Natural killer cell (primary cell): ENCODE data around the gene HS6ST3. TPM values are rescaled to one million over a fixed set of nuclear protein-coding genes. Genes with fewer than 3 reads are reported as not detected.

Source experiments
- ATAC-seq, 3 donors: fragments of 150-1000 bp in 2 of 3; fragments of 200-7000 bp in 1 of 3; cut with Tn5 transposase; 1 replicate in 1 of 3; 2 replicates in 2 of 3; pipeline ENCODE4 v1.10.0; 2021; ENCODE audit warnings: mild to moderate bottlenecking in 2 of 3, moderate library complexity in 2 of 3
- DNase-seq, 2 donors: peaks; one replicate each; pipeline versions ENCODE4 v3.0.0 to v3.0.0-alpha.2; 2013 to 2021; ENCODE audit warnings: mixed read lengths in 1 of 2
- H3K27ac ChIP-seq: one replicate; pipeline ENCODE4 v1.5.1; 2013; ENCODE audit warnings: mild to moderate bottlenecking, low read length
- H3K27me3 ChIP-seq: one replicate; pipeline ENCODE4 v1.6.1; 2013; ENCODE audit warnings: low read length; ENCODE audit not compliant: control insufficient read depth, insufficient read depth
- H3K36me3 ChIP-seq: one replicate; pipeline ENCODE4 v1.6.1; 2013; ENCODE audit warnings: low read length; ENCODE audit not compliant: control insufficient read depth, insufficient read depth
- H3K4me1 ChIP-seq: one replicate; pipeline ENCODE4 v1.6.1; 2013; ENCODE audit warnings: low read length; ENCODE audit not compliant: control insufficient read depth, insufficient read depth
- H3K4me3 ChIP-seq: one replicate; pipeline ENCODE4 v1.5.1; 2013; ENCODE audit warnings: low read length
- H3K9me3 ChIP-seq: one replicate; pipeline ENCODE4 v1.6.1; 2013; ENCODE audit warnings: low read length; ENCODE audit not compliant: control insufficient read depth, insufficient read depth
- H3K27ac Mint-ChIP-seq, 2 donors: one replicate each; pipeline ENCODE4 v1.8.0; 2022; ENCODE audit warnings: mild to moderate bottlenecking in 2 of 2, mixed read lengths in 2 of 2, moderate library complexity in 1 of 2
- H3K27me3 Mint-ChIP-seq, 2 donors: one replicate each; pipeline ENCODE4 v1.8.0; 2022; ENCODE audit warnings: low read depth in 2 of 2, mixed read lengths in 2 of 2
- H3K36me3 Mint-ChIP-seq: one replicate; pipeline ENCODE4 v1.8.0; 2022; ENCODE audit warnings: mixed read lengths
- H3K4me1 Mint-ChIP-seq, 2 donors: one replicate each; pipeline ENCODE4 v1.8.0; 2022; ENCODE audit warnings: mixed read lengths in 2 of 2
- H3K4me3 Mint-ChIP-seq: one replicate; pipeline ENCODE4 v1.8.0; 2022; ENCODE audit warnings: mild to moderate bottlenecking, moderate library complexity, mixed read lengths
- H3K9me3 Mint-ChIP-seq, 2 donors: one replicate each; pipeline ENCODE4 v1.8.0; 2022; ENCODE audit warnings: mixed read lengths in 2 of 2
- WGBS: methylation state at CpG from one replicate; pipeline ENCODE4 v1.1.7; 2013; ENCODE audit warnings: missing lambda C conversion rate; ENCODE audit not compliant: insufficient coverage; 5-methylcytosine and 5-hydroxymethylcytosine counted together
- intact Hi-C: fragments of 100-400 bp; cut with micrococcal nuclease; formaldehyde crosslinking; loops from one replicate; pipeline ENCODE4 v1.14.2; 2022
- total RNA-seq, 4 donors: library from RNA; stranded (reverse); fragments of 120-200 nt in 1 of 4; gene quantifications; one replicate each; pipeline versions ENCODE4 v1.2.3 to v1.2.4, GENCODE V29; 2013 to 2022
- TF ChIP-seq, protein P1 (sequence below): fragments of 200-600 bp; IDR thresholded peaks from one replicate; pipeline ENCODE4 v1.8.0; 2022; ENCODE audit warnings: antibody characterized with exemption

The HS6ST3 gene
- total RNA-seq, 3 donors from 2014 or later (not counting 1 experiment from before 2014, with no cell fraction given) = not detected

DNA sequence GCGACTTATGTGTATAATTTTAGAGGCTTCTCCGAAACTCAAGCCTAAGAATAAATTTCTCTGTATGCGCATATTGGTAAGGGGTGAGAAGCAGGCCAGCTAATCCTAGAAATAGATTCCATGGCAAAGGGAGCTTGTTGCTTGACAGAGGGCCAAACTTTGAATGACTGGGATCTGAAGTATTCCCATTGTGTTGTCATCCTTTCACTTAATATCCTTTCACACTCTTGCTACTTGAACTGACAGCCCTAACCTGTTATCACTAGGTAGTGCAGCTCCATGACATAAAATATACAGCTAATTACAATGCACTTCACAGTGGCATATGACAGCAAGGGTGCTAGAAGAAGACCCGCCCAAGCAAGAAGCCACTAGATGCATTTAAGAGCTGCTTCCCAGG is 594.6 kb downstream of the HS6ST3 start:
- TF ChIP-seq, protein P1, sequence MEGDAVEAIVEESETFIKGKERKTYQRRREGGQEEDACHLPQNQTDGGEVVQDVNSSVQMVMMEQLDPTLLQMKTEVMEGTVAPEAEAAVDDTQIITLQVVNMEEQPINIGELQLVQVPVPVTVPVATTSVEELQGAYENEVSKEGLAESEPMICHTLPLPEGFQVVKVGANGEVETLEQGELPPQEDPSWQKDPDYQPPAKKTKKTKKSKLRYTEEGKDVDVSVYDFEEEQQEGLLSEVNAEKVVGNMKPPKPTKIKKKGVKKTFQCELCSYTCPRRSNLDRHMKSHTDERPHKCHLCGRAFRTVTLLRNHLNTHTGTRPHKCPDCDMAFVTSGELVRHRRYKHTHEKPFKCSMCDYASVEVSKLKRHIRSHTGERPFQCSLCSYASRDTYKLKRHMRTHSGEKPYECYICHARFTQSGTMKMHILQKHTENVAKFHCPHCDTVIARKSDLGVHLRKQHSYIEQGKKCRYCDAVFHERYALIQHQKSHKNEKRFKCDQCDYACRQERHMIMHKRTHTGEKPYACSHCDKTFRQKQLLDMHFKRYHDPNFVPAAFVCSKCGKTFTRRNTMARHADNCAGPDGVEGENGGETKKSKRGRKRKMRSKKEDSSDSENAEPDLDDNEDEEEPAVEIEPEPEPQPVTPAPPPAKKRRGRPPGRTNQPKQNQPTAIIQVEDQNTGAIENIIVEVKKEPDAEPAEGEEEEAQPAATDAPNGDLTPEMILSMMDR = no peak
- Histone ChIP-seq H3K36me3 (no peaks in the 10 kb centered on the region), H3K4me1 (no peaks in the 10 kb centered on the region), H3K9me3 (peaks cover 10% of the 10 kb centered on the region), H3K4me3 (no peak overlapping the region), H3K27ac (no peak overlapping the region), H3K27me3 (no peaks in the 10 kb centered on the region)
- Mint-ChIP-seq H3K9me3 (peaks cover 7 to 15% of the 10 kb centered on the region in 2 donors), H3K4me1 (no peaks in the 10 kb centered on the region), H3K27ac (no peak overlapping the region), H3K4me3 (no peak overlapping the region), H3K36me3 (no peaks in the 10 kb centered on the region), H3K27me3 (no peaks in the 10 kb centered on the region)
- 90% methylated on average over 4 of the region's 4 CpGs for WGBS
- no peak for ATAC-seq
- no peak for DNase-seq
- intact Hi-C loops = no loop called here

DNA sequence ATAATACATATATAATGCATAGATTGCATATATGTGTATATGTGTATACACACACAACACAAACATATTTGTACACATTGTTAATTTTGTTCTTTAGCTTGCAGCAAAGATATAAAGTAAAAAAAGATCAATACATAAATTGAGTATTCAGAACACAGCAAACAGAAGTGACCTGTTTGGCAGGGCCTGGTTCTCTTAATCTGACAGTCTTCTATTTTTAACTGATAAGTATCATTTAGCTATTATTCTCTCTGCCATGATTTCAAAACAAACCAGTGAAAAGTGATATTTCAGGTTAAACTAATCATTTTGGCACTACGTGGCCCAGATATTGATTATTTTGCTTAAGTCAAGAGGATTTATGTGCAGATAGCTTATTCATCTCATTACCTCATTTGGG is 595.0 kb downstream of the HS6ST3 start:
- no CpG with 5 or more reads among the region's 1 CpG for WGBS

DNA sequence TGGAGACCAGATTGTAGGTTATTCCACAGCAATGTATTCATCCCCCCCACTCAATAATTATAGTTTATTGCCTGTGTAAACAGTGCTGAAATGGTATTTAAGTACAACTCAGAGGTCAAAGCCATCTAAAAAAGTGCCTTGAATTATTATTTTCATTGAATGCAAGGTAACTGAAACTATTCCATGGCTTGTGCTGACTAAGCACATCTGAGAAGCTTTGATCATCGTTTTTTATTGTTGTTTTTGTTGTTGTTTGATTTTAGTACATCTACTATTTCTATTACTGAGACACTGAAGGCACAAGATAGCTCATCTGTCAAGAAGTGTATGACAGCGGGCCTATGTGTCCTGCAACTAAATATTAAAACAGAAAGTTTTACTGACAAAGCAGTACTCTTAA is 596.4 kb downstream of the HS6ST3 start:
- Mint-ChIP-seq H3K36me3 (no peaks in the 10 kb centered on the region), H3K4me1 (no peaks in the 10 kb centered on the region), H3K27ac (no peak overlapping the region), H3K9me3 (peaks cover 3 to 12% of the 10 kb centered on the region in 2 donors), H3K27me3 (no peaks in the 10 kb centered on the region), H3K4me3 (no peak overlapping the region)
- no peaks in the 10 kb centered on the region for H3K4me1 ChIP-seq
- no peak overlapping the region for H3K4me3 ChIP-seq
- no peaks in the 10 kb centered on the region for H3K27me3 ChIP-seq
- ATAC-seq = no peak
- no peaks in the 10 kb centered on the region for H3K36me3 ChIP-seq
- no peaks in the 10 kb centered on the region for H3K9me3 ChIP-seq
- WGBS = 67% methylated on average over 1 of the region's 2 CpGs
- intact Hi-C loops = no loop called here
- no peak for DNase-seq
- TF ChIP-seq, protein P1 = no peak
- no peak overlapping the region for H3K27ac ChIP-seq

More for the DNA sequence above, 595.0 kb downstream of the HS6ST3 start:
- Histone ChIP-seq H3K9me3 (peaks cover 8% of the 10 kb centered on the region), H3K27me3 (no peaks in the 10 kb centered on the region), H3K4me3 (no peak overlapping the region), H3K27ac (no peak overlapping the region), H3K4me1 (no peaks in the 10 kb centered on the region), H3K36me3 (no peaks in the 10 kb centered on the region)
- peaks cover 4 to 14% of the 10 kb centered on the region in 2 donors for H3K9me3 Mint-ChIP-seq
- intact Hi-C loops = no loop called here
- ATAC-seq (no peak), DNase-seq (no peak)
- no peaks in the 10 kb centered on the region for H3K4me1 Mint-ChIP-seq
- TF ChIP-seq, protein P1 = no peak
- H3K36me3 Mint-ChIP-seq = no peaks in the 10 kb centered on the region
- H3K27ac Mint-ChIP-seq = no peak overlapping the region
- H3K4me3 Mint-ChIP-seq = no peak overlapping the region
- H3K27me3 Mint-ChIP-seq = no peaks in the 10 kb centered on the region

DNA sequence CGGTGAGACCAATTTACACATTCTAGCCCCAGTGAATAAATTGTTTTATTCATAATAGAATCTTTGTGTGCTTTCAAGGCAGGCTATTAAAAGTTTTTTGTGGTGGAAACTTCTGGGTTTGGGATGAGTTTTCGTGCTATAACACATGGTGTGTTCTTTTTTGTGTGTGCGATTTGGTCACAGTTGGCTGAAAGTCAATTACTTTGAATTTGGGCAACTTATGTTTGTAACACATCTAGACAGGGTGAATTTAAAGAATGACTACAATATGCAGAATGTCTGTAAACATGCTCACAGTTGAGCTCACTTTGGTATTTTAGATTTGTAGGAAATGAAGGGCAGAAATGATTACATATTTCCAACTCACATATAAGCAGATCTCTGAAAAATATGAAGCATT is 597.3 kb downstream of the HS6ST3 start:
- no peak overlapping the region for H3K27ac Mint-ChIP-seq
- no peaks in the 10 kb centered on the region for H3K36me3 Mint-ChIP-seq
- no peaks in the 10 kb centered on the region for H3K4me1 ChIP-seq
- no peak overlapping the region for H3K4me3 Mint-ChIP-seq
- H3K27ac ChIP-seq = no peak overlapping the region
- H3K27me3 ChIP-seq = no peaks in the 10 kb centered on the region
- TF ChIP-seq, protein P1 = no peak
- ATAC-seq (no peak), DNase-seq (no peak)
- no peaks in the 10 kb centered on the region for H3K36me3 ChIP-seq
- no peak overlapping the region for H3K4me3 ChIP-seq
- intact Hi-C loops = no loop called here
- H3K4me1 Mint-ChIP-seq = no peaks in the 10 kb centered on the region
- H3K9me3 ChIP-seq = no peaks in the 10 kb centered on the region
- 89% methylated on average over 2 of the region's 3 CpGs for WGBS
- H3K9me3 Mint-ChIP-seq = peaks cover 4 to 15% of the 10 kb centered on the region in 2 donors
- no peaks in the 10 kb centered on the region for H3K27me3 Mint-ChIP-seq
